Uterus (tissue), 2 donors: ENCODE data around the gene ONECUT3.

Experiments used
- CTCF ChIP-seq, 4 experiments: fragments of 200-600 bp in 2 of 4; fragments of 450-650 bp in 2 of 4; sonication (generic) in 2 of 4; IDR thresholded peaks; one replicate each; pipeline ENCODE4 v1.5.1; 2016 to 2019; ENCODE audit warnings: antibody characterized with exemption in 4 of 4, mild to moderate bottlenecking in 2 of 4, moderate library complexity in 1 of 4
- POLR2A ChIP-seq, 2 donors: fragments of 450-650 bp; IDR thresholded peaks; one replicate each; pipeline ENCODE4 v1.6.1; 2016; ENCODE audit warnings: antibody characterized with exemption in 2 of 2, mild to moderate bottlenecking in 1 of 2, moderate library complexity in 1 of 2

- no peak for TF ChIP-seq CTCF (IDR thresholded peaks at IDR 0.05)
- no peak for TF ChIP-seq POLR2A (IDR thresholded peaks at IDR 0.05)
Measured at GRCh38 chr19:1755467-1756171, 2.3 kb downstream of the ONECUT3 start.
